Iris pigment epithelial cell (primary cell): ENCODE measurements around the gene HS3ST5.
"Not testable (repeated sequence)": the region's sequence is repeated elsewhere in the genome, so short reads cannot be mapped to it uniquely, and the experiment has no call there.

Source experiments
- DNase-seq: peaks from one replicate; pipeline ENCODE4 v3.0.0-alpha.2; 2011; ENCODE audit warnings: low read depth

The HS3ST5 gene

GRCh38 chr6:114090626-114091025 lies 252.2 kb downstream of the HS3ST5 start:
- DNase-seq: no peak

DNA sequence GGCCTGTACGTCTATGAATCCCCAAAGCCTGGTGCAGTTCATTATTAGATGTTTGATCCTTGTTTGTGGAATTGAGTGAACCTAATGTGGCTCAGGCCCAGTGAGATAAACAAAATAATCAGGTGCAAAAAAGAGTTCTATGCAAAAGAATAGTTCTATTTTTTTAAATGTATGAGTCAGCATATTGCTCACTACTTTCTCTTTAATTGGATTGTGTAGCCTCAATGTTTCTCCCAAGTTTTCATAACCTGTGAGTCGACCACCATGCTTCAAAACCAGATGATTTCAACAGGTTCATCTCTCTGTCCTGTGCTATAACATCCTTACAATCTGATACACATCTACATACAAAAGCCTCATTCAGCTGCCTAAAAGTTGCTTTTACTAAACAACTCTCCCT lies 255.3 kb downstream of the HS3ST5 start:
- DNase-seq: no peak

DNA sequence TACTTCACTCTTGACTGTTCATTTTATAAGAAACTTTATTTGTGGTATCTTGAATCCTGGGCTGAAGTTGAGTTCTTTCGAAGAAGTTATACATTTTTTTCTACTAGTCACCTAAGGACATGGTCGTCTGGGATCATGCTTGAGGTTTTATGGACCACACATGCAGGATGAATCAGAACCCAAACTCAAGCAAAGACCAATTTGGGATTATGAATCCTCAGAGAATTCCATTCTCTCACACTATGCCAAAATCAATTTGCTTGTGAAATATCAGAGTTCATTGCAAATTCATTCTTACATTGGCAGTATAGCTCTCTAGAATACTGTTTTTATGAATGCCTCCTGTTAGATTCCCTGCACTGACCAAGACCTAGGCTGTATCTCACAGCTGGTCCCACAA lies 257.6 kb downstream of the HS3ST5 start:
- DNase-seq: peak; percentile 6

GRCh38 chr6:114084327-114084890 lies 258.4 kb downstream of the HS3ST5 start:
- DNase-seq: no peak

DNA sequence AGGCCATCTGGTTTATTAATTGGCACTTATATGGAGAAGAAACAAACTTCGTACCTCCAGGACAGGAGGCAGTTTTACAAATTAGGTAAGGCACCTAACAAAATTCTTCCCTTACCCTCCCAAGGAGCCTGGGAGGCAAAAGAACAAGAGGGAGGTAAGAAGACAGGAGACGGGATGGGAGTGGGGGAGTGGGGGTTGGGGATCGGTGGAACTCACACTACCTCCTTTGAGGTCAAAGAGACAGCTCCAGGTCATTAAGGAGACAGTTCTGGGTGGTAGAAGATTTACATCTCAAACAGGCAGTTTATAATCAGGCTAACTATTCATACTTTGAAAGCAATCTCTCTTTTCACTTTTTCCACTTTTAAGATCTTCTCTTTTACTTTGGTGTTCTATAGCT lies 259.6 kb downstream of the HS3ST5 start:
- DNase-seq: no peak

DNA sequence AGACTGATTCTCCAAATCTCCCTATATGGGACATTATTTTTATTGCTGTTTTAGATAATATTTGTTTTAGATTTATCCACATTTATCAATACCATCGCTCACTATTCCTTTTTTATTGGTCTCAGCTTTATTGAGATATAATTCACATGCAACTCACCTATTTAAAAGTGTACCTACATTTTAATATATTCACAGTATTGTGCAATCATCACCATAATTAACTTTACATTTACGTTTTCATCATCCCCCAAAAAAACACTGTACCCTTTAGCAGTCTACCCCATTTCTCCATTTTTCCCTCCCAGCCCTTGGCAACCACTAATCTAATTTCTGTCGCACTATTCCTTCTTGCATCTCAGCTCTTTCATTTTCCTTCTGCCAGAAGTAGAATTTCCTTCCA lies 261.1 kb downstream of the HS3ST5 start:
- no peak for DNase-seq

DNA sequence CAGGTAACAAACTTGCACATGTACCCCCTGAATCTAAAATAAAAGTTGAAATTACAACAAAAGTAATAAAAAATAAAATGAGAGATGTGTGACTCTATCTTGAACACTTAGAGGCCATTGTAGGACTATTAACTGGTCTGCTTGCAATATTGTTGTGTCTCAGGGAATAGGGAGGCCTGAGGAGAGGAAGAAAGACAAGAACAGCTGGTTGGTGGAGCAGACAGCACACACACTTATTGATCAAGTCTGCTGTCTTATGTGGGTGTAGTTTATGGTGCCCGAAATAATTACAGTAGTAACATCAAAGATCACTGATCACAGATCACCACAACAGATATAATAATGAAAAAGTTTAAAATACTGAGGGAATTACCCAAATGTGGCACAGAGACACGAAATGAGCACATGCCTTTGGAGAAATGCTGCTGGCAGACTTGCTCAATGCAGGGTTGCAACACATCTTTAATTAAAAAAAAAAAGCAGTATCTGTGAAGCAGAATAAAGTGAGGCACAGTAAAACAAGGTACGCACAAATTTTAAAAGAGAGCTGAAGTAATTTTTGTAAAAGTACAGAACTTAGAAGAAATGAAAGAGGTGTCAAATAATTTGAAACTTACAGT lies 261.8 kb downstream of the HS3ST5 start:
- DNase-seq: no peak

GRCh38 chr6:114080410-114080809 lies 262.4 kb downstream of the HS3ST5 start:
- DNase-seq: not testable (repeated sequence)

DNA sequence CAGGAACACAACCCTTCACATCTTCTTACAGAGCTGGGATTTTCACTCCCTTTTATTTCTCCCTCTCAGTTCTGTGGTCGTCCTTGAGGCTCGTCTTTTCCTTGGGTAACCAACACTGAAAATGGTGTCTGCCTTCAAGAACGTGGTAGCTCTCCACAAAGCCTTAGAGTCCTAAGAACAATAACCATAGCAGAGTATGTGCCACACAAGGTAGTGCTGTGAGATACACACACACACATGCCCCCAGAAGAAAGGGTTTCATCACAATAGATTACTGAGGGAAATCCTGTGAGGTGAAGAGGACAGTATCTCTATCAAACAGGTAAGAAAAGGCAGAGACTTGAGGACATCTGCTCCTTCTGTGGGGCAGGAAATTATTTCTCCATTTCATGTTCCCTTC lies 267.0 kb downstream of the HS3ST5 start:
- DNase-seq: no peak

DNA sequence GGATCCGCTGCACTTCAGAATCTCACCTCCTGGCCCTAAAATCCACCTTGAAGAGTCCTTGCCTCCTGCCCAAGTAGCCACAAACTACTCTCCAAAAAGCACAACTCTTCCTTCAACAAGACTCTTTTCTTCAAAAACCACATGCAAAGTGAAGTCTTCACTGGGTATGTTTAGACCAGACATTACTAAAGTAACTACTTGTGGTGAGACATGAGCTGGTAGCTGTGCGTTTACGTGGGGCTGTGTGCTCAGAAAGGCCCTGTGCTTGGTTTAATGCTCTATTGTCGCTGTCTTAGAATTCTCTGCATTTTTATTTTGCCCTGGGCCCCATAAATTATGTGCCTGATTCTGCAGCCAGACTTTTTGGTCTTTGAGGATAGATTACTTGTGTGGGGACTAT lies 267.5 kb downstream of the HS3ST5 start:
- no peak for DNase-seq

DNA sequence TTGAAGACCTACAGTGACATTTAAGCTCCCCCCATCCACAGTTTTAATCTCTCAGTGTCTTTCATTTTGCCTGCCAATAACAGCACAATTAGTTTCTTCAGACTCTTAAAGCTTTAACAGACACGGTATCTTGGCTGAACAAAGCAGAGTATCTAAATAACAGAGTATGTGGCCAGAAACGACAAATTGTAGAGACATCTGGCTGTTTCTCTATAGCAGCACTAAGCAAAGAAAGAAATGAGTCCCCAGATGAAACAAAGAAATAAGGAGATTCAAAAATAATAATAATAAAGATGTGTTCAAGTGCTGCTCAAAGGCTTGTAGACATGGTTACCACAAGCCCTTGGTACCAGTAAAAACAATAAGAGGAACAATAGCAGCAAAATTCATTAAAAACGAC lies 274.1 kb downstream of the HS3ST5 start:
- DNase-seq: no peak

DNA sequence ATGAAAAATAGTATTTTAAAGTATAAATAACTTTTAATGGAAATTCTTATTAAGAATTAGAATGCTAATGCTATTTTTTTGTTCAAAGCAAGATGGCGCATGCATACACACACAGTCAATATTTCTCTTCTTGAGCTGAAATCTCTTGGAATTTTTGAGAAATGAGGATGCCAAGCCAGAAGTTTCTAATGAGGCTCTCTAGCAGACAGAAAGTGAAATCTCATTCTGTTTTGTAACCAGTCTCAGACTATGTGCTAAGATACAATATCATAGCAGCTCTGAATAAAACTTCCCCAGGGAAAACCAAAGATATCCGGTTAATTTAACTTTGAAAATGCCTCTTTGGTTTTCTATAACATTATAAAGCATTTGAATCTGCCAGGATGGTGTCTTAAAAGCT lies 274.7 kb downstream of the HS3ST5 start:
- no peak for DNase-seq

DNA sequence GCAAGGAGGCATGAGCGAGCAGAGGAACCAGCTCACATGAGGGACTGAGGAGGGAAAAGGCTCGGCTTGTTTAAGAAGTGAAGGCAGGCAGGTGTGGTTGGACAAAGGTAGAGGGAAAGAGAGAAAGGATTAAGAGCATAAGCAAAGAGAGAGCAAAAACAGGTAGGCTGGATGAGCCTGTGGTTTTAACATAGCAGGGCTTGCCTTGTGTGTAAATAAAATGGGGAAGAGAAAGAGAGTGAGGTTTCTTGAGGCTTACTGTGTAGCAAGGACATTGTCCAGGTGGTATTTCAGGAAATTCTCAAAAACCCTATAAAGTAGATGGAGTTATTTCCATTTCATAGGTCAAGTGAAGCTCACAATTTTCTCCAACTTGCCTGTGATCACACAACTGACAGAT lies 278.0 kb downstream of the HS3ST5 start:
- no peak for DNase-seq

DNA sequence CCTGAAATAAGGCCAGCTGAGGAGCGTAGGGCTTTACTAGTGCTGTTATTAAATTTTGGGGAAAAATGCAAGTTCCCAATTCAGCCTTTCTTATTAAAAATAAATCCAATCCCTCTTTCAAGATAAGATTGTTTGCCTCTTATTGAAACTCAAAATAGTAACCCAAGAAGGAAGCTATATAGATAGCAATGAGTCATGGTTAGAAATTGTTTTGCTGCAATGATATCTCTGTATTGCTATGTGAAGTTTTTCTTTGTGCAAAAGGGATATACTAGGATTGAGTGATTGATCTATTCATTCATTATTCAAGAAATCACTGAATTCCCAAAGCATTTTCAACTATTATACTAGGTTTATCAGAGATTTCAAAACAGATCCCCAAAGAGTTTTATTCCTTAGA lies 278.9 kb downstream of the HS3ST5 start:
- no peak for DNase-seq

GRCh38 chr6:114062199-114062598 lies 280.6 kb downstream of the HS3ST5 start:
- no peak for DNase-seq

DNA sequence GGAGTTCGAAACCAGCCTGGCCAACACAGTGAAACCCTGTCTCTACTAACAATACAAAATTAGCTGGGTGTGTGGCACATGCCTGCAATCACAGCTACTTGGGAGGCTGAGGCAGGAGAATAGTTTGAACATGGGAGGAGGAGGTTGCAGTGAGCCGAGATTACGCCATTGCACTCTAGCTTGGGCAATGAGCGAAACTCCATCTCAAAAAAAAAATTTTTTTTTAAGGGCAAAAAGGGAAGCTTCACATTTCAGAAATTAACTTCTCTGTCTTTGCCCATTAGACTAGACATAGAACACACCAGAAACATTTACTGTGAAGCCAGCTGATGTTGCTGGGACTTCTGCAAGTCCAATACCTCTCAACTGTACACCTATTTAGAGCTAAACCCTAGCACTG lies 281.1 kb downstream of the HS3ST5 start:
- no peak for DNase-seq

- no peak for DNase-seq
Measured at GRCh38 chr6:114061116-114061515, 281.7 kb downstream of the HS3ST5 start.

GRCh38 chr6:114058435-114058834 lies 284.4 kb downstream of the HS3ST5 start:
- no peak for DNase-seq

DNA sequence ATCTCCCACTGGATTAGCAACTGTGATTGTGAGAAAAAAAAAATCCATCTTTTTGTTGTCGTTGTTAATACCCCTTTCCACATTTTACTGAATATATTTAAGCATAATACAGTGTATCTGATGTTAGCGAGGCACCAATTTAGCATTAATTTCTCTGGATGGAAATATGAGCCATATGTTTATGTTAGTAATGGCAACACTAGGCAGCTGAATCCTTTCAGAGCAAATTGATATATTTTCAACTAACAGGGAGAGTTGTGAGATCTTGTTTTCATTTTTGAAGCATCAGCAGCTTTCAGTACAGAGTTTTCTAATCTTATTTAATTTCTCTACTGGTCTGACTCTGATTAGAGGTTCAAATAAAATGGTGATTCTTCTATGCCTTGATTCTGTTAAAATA lies 287.1 kb downstream of the HS3ST5 start:
- DNase-seq: no peak

GRCh38 chr6:114055349-114055748 lies 287.5 kb downstream of the HS3ST5 start:
- DNase-seq: no peak

DNA sequence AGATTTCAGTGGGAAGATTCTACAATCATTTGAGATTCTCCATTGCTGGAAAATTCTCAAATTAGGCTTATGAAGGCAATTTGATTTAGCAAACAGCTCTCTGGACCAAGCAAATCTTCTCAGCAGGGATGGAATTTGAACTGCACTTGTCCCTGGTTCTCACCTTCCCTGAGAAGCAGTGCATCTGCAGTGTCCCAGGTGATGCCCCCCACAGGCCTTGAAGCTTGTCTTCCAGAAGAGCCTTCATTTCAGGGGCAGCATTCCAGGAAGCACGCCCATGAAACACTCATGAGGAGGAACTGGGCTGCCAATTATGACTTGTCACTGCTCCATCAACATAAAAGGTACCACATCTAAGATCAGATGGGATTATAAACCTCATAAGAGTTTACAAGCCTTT lies 289.0 kb downstream of the HS3ST5 start:
- no peak for DNase-seq

DNA sequence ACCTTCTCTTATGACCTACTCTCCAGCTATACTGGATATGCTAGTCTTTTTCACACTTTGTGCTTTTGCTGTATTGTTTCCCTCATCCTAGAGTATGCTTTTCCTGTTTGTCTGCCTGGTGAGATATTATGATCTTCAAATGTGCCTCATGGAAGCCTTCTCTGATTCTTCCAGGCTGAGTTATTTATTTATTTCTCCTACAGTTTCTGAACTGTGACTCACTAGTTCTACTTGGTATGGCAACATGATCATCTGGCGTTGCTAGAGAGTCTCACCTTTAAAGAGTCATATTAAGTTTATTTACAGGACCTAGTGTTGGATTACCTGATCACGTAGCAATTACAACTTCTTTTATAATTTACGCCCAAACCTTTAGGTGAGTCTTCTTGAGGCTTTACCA lies 290.7 kb downstream of the HS3ST5 start:
- DNase-seq: no peak

DNA sequence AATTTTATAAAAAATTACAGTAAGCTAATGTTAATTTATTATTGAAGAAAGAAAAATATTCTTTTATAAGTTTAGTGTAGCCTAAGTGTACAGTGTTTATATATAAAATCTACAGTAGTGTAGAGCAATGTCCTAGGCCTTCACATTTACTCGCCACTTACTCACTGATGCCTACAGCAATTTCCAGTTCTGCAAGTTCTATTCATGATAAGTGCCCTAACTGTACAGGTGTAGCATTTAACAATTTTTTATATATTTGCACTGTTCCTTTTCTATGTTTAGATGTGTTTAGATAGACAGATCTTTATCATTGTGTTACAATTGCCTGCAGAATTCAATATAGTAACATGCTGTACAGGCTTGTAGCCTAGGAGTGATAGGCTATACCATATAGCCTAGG lies 291.8 kb downstream of the HS3ST5 start:
- DNase-seq: no peak

DNA sequence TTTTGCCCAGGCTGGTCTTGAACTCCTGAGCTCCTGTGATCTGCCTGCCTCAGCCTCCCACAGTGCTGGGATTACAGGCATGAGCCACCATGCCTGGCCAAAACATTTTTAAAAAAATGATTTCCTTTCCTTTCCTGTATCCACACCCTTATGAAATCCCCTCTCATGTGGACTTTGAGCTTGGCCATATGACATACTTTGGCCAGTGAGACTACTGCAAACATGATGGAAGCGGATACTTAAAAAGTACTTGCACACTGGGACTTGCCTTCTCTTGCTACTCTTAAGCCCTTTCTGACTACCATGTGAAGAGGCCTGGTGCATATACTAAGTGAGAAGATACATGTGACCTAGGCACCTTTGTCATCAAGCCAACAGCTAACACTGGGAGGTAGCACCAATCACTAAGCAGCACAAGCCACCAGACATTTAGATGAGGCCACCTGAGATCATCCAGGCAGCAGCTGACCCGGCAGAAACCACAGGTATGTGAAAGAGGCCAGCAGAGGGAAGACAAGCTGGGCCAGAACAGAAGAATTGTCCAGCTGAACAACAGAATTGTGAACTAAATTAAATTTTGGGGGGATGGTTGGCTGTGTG lies 293.4 kb downstream of the HS3ST5 start:
- no peak for DNase-seq
